Fibroblast of pulmonary artery (primary cell): Measurements from ENCODE around the gene METRNL.
"Not testable (repeated sequence)": the region's sequence is repeated elsewhere in the genome, so short reads cannot be mapped to it uniquely, and the experiment has no call there.

Experiments
- DNase-seq: peaks from one replicate; pipeline ENCODE4 v3.0.0-alpha.2; 2010; ENCODE audit warnings: low read depth
- H3K4me3 ChIP-seq: replicated peaks from 2 replicates; pipeline ENCODE4 v1.5.1; 2011; ENCODE audit warnings: low read depth, mild to moderate bottlenecking, control low read depth, low read length, moderate library complexity
- TF ChIP-seq, protein P1 (sequence below): IDR thresholded peaks from 2 replicates; pipeline ENCODE4 v1.5.1; 2011; ENCODE audit warnings: mild to moderate bottlenecking, control low read depth, low read length, inconsistent platforms; ENCODE audit errors: missing control alignments

Gene METRNL

DNA sequence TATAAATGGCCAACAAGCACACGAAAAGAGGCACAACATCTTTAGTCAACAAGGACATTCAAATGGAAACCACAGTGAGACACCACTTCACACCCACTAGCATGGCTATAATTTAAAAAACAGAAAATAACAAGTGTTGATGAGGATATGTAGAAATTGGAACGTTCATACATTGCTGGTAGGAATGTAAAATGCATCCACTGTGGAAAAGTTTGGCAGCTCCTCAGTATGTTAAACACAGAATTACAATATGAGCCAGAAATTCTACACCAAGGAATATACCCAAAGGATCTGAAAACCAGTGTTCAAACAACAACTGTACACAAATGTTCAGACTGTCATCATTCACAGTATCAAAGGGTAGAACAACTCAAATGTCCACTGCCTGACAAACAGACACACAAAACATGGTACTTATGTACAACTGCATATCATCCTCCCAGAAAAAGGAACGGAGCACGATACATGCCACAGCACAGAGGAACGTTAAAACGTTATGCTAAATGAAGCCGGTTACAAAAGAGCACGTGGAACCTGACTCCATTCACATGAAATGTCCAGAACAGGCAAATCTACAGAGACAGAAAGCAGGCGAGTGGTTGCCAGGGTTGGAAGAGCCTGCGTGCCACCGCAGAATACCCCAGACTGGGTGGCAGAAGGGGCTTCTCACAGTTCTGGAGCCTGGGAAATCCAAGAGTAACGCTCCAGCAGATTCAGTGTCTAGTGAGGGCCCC is 32.8 kb upstream of the METRNL start:
- H3K4me3 ChIP-seq: no peak overlapping the region
- DNase-seq: no peak
- TF ChIP-seq, protein P1, sequence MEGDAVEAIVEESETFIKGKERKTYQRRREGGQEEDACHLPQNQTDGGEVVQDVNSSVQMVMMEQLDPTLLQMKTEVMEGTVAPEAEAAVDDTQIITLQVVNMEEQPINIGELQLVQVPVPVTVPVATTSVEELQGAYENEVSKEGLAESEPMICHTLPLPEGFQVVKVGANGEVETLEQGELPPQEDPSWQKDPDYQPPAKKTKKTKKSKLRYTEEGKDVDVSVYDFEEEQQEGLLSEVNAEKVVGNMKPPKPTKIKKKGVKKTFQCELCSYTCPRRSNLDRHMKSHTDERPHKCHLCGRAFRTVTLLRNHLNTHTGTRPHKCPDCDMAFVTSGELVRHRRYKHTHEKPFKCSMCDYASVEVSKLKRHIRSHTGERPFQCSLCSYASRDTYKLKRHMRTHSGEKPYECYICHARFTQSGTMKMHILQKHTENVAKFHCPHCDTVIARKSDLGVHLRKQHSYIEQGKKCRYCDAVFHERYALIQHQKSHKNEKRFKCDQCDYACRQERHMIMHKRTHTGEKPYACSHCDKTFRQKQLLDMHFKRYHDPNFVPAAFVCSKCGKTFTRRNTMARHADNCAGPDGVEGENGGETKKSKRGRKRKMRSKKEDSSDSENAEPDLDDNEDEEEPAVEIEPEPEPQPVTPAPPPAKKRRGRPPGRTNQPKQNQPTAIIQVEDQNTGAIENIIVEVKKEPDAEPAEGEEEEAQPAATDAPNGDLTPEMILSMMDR: no peak

DNA sequence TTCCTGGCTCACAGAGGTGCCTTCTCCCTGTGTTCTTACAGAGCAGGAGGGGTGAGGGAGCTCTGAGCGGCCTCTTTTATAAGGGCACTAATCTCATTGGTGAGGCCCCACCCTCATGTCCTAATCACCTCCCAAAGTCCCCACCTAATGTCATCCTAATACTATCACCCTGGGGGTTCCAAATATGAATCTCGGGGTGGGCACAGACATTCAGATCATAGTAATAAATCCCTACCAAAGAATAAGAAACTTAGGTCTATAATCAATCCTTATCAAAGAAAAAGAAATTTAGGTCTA is 32.3 kb upstream of the METRNL start:
- TF ChIP-seq, protein P1: no peak

DNA sequence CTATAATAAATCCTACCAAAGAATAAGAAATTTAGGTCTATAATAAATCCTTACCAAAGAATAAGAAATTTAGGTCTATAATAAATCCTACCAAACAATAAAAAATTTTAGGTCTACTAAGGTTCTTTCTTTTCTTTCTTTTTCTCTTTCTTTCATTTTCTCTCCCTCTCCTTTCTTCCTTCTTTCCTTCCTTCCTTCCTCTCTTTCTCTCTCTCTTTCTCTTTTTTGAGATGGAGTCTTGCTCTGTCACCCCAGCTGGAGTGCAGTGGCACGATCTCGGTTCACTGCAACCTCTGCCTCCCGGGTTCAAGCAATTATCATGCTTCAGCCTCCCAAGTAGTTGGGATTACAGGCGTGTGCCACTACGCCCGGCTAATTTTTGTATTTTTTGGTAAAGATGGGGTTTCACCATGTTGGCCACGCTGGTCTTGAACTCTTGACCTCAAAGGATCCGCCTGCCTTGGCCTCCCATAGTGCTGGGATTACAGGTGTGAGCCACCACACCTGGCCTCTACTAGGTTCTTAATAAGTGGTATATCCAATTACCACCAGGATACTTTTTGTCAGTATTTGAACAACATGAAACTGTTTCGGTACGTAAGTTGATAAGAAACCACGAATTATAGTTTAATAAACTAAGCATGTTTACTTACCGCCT is 31.5 kb upstream of the METRNL start:
- not testable (repeated sequence) for H3K4me3 ChIP-seq, DNase-seq

More for the DNA sequence above, 32.3 kb upstream of the METRNL start:
- no peak overlapping the region for H3K4me3 ChIP-seq
- DNase-seq: no peak

DNA sequence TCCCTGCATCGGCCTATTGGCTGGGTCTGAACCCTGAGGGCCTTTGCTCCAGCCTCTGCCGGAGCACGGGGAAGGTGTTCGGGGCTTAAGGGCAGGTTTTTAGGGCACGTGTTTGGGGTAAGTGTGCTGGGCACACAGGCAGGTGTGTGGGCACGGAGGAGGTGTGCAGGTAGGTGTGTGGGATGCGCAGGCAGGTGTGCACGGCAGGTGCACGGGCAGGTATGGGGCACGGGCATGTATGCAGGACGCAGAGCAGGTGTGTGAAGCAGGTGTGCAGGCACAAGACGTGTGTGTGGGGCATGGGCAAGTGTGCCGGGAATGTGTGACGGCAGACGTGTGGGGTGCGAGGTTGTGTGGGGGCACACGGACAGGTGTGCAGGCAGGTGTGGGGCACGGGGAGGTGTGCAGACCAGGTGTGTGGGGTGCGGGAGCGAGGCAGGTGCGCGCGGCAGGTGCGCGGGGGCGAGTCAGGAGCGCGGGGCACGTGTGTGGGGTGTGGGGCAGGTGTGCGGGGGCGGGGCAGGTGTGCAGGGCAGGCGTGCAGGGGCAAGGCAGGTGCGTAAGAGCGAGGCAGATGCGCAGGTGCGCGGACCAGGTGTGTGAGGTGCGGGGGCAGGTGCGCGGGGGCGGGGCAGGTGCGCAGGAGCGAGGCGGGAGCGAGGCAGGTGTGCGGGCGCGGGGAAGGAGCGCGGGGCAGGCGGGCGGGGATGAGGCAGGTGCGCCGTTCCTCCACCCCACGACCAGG is 28.6 kb upstream of the METRNL start:
- no peak for DNase-seq
- TF ChIP-seq, protein P1: no peak
- H3K4me3 ChIP-seq: peak overlapping the region; percentile 63

DNA sequence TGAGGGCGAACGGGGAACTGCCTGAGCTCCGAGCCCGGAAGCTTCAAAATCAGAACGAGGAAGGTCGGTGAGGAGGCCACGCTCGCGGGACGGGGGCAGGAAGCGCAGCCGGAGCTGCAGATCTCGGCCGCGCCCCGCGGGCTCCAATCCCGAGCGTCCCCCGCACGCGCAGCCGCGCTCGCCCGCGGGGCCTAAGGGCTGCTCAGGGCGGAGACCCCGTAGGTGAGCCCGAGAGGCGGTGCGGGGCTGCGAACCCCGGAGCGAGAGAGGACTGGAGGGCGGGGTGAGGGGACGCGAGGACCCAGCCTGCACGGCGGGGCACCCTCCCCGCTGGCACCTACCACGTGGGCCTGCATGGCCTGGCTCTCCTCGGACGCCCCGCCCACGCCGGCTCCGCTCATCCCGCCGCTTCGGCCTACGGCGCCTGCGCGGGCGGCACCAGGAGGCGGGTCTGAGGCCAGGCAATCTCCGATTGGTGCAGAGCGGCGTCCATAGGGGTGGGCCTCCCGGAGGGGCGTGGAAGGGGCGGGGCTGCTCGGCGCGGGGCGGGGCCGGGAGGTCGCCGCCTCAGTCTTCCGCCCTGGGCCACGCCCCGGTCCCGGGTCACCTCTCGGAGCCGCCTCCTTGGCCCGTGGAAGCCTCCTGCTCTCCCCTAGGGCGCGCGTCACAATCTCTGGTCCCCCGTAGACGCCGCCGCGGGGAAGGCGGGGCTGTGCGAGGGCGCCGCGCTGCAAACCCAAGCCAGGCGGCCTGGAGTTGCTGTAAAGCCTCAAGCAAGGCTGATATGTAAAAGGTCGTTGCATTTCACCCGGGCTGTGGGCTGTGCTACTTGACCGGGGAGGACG is 27.8 kb upstream of the METRNL start:
- peak; percentile 97 for DNase-seq
- TF ChIP-seq, protein P1: no peak
- H3K4me3 ChIP-seq: peak overlapping the region; percentile 63

DNA sequence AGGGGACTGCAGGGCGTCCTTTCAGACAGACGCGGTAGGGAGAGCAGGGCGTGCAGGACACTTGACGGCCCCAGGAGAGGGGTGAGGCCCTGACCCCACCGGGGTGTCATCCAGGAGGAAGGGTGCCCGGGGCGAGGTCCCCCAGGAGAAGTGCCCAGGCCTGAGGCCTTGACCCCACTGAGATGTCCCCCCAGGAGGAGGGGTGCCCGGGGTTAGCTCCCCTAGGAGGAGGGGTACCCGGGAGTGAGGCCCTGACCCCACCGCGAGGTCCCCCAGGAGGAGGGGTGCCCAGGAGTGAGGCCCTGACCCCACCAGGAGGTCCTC is 27.2 kb upstream of the METRNL start:
- H3K4me3 ChIP-seq: peak overlapping the region; percentile 44
- TF ChIP-seq, protein P1: no peak
- DNase-seq: no peak
